Measurements from ENCODE around the gene GOLGA8N.

Gene GOLGA8N

DNA sequence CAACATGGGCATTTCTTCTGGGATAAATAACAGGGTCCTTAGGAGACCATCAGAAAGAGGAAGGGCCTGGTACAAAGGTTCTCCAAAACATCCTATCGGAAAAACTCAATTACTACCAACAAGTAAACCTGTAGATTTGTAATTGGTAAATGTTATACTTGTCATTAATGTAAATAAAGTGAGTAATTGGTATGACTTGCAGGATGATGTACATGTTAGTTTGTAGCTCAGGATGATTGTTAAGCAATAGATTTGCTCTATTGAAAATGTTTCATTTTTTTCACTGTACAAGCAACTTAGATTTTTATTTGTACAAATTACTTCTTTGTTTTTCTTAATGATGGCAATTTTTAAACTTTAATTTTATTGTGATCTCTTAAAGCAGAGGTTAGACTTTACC lies 44.4 kb downstream of the GOLGA8N start (continued):
- TF ChIP-seq TSHZ2 (CRISPR knock-in tag; IDR thresholded peaks at IDR 0.05) (no peak), ESRRG (CRISPR knock-in tag; IDR thresholded peaks at IDR 0.05) (no peak), GLIS3 (CRISPR knock-in tag; IDR thresholded peaks at IDR 0.05) (no peak), ZNF70 (CRISPR knock-in tag; IDR thresholded peaks at IDR 0.05) (no peak), PATZ1 (CRISPR knock-in tag; IDR thresholded peaks at IDR 0.05; ENCODE audit: borderline replicate concordance) (no peak), ZNF565 (CRISPR knock-in tag; conservative IDR thresholded peaks at IDR 0.05; ENCODE audit: low read depth) (no peak), OSR1 (CRISPR knock-in tag; IDR thresholded peaks at IDR 0.05) (no peak), TCF4 (CRISPR knock-in tag; IDR thresholded peaks at IDR 0.05; ENCODE audit: borderline replicate concordance) (no peak), ZFP30 (CRISPR knock-in tag; IDR thresholded peaks at IDR 0.05) (no peak), CSDC2 (CRISPR knock-in tag; IDR thresholded peaks at IDR 0.05) (no peak), ZFP3 (CRISPR knock-in tag; IDR thresholded peaks at IDR 0.05) (no peak)

DNA sequence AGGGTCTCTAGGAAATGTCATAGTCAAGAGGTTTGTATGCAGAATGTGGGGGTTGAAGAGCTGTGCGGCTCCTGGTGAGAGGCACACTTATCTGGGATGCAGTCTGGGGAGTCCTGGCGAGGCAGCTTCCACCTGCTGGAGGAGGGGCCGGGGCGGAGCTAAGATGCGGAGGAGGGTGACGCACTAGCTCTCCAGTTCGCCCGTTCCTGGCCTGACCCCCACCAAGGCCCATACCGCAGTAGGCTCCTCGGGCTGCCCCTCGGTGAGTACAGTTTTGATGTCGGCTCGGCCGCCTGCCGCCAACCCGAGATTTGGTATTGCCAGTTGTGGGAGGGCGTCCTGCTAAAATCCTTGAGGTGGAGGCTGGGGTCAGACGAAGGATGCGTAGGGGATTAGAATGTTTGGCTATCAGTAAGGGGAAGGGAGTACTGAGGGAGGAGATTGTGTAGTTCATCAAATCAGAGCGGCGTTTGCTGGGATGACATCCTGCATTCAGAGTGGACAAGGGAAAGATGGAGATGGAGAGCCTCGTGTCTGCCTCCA lies 48.3 kb downstream of the GOLGA8N start, which contains the start of gene SCG5:
TSS of gene SCG5 (plus strand) at position 194 of the 543 bp plus-strand sequence. CDS start 1,883 bp downstream, outside the sequence.
- no peak for TF ChIP-seq ZFP3 (CRISPR knock-in tag; IDR thresholded peaks at IDR 0.05)
- TF ChIP-seq RARB (CRISPR knock-in tag; IDR thresholded peaks at IDR 0.05), result no peak
- no peak for TF ChIP-seq OSR1 (CRISPR knock-in tag; IDR thresholded peaks at IDR 0.05)
- TF ChIP-seq, protein P1, sequence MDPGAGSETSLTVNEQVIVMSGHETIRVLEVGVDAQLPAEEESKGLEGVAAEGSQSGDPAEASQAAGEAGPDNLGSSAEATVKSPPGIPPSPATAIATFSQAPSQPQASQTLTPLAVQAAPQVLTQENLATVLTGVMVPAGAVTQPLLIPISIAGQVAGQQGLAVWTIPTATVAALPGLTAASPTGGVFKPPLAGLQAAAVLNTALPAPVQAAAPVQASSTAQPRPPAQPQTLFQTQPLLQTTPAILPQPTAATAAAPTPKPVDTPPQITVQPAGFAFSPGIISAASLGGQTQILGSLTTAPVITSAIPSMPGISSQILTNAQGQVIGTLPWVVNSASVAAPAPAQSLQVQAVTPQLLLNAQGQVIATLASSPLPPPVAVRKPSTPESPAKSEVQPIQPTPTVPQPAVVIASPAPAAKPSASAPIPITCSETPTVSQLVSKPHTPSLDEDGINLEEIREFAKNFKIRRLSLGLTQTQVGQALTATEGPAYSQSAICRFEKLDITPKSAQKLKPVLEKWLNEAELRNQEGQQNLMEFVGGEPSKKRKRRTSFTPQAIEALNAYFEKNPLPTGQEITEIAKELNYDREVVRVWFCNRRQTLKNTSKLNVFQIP (CRISPR knock-in tag; IDR thresholded peaks at IDR 0.05; ENCODE audit: borderline replicate concordance, low read depth), result no peak
- TF ChIP-seq, protein P2, sequence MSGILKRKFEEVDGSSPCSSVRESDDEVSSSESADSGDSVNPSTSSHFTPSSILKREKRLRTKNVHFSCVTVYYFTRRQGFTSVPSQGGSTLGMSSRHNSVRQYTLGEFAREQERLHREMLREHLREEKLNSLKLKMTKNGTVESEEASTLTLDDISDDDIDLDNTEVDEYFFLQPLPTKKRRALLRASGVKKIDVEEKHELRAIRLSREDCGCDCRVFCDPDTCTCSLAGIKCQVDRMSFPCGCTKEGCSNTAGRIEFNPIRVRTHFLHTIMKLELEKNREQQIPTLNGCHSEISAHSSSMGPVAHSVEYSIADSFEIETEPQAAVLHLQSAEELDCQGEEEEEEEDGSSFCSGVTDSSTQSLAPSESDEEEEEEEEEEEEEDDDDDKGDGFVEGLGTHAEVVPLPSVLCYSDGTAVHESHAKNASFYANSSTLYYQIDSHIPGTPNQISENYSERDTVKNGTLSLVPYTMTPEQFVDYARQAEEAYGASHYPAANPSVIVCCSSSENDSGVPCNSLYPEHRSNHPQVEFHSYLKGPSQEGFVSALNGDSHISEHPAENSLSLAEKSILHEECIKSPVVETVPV (CRISPR knock-in tag; IDR thresholded peaks at IDR 0.05), result no peak
- TF ChIP-seq PPARA (CRISPR knock-in tag; IDR thresholded peaks at IDR 0.05; ENCODE audit: borderline replicate concordance), result no peak
- TF ChIP-seq CSDC2 (CRISPR knock-in tag; IDR thresholded peaks at IDR 0.05), result no peak
- no peak for TF ChIP-seq ZC3H10 (CRISPR knock-in tag; IDR thresholded peaks at IDR 0.05)
- no peak for TF ChIP-seq ESRRG (CRISPR knock-in tag; IDR thresholded peaks at IDR 0.05)
- no peak for TF ChIP-seq ZNF8 (CRISPR knock-in tag; IDR thresholded peaks at IDR 0.05)
- TF ChIP-seq TSHZ2 (CRISPR knock-in tag; IDR thresholded peaks at IDR 0.05), result no peak
- TF ChIP-seq TOX (CRISPR knock-in tag; IDR thresholded peaks at IDR 0.05; ENCODE audit: borderline replicate concordance), result no peak
- peak; percentile 82 for ATAC-seq
